ENCODE measurements around the gene ATP5F1D. TPM values are rescaled to one million over a fixed set of nuclear protein-coding genes. Genes with fewer than 3 reads are reported as not detected.
A peak's percentile ranks its signal among the peaks of the same experiment; 100 is the strongest.

The ATP5F1D gene
- total and polyA plus RNA-seq, 2 donors (not counting 1 experiment from before 2014, with no cell fraction given) = 150 to 166 TPM

- H3K4me3 Mint-ChIP-seq = peak overlapping the region; percentile 61
- H3K9ac ChIP-seq (ENCODE audit: low read length) = peak overlapping the region; percentile 89
- peaks cover 76% of the 10 kb centered on the region for H3K79me2 ChIP-seq (ENCODE audit: control insufficient read depth, insufficient read depth, low read length)
- ChIA-PET CTCF (interaction anchor here (0.8 to 6.1 kb wide), 4 partner anchors 21 to 33 kb away, joined by 3 to 51 read pairs (median 3); no protein-coding TSS in a partner anchor), POLR2A (interaction anchor here (0.6 to 2.3 kb wide), 7 partner anchors 8 to 1027 kb away, joined by 3 to 14 read pairs (median 5); no protein-coding TSS in a partner anchor)
- no peaks in the 10 kb centered on the region for H3K27me3 ChIP-seq (replicated peaks in 1 of 4; ENCODE audit: control extremely low read depth in 1 of 4, control insufficient read depth in 3 of 4, insufficient read depth in 4 of 4, low read length in 3 of 4)
- H3K36me3 ChIP-seq (replicated peaks in 1 of 2; ENCODE audit: control extremely low read depth in 1 of 2, control insufficient read depth in 1 of 2, extremely low read depth in 1 of 2, insufficient read depth in 2 of 2, low read length in 1 of 2) = peaks cover 9 to 58% of the 10 kb centered on the region in 2 experiments
- peaks cover 80% of the 10 kb centered on the region for H4K20me1 ChIP-seq (ENCODE audit: control insufficient read depth, insufficient read depth, low read length, poor library complexity, severe bottlenecking)
- H3K9me3 Mint-ChIP-seq (ENCODE audit: insufficient read depth) = no peaks in the 10 kb centered on the region
- 94% methylated on average over 38 of the region's 46 CpGs for WGBS (ENCODE audit: insufficient coverage)
- no peak overlapping the region for H2AFZ ChIP-seq (ENCODE audit: insufficient read depth, low read depth, low read length, poor library complexity, severe bottlenecking)
- H3K4me3 ChIP-seq (ENCODE audit: control extremely low read depth in 1 of 5, extremely low read depth in 1 of 5, insufficient read depth in 1 of 5, low read depth in 2 of 5, low read length in 4 of 5) = peak overlapping the region in 2 of 5 experiments; percentile 40 to 70
- peaks cover 49% of the 10 kb centered on the region for H3K4me1 Mint-ChIP-seq
- H3K9me3 ChIP-seq (ENCODE audit: control extremely low read depth in 1 of 3, control insufficient read depth in 2 of 3, insufficient read depth in 1 of 3, low read length in 2 of 3) = no peaks in the 10 kb centered on the region
- ATAC-seq (ENCODE audit: low read depth) (no peak), DNase-seq (peak; percentile 50)
- no peaks in the 10 kb centered on the region for H3K27me3 Mint-ChIP-seq
- H3K4me1 ChIP-seq (ENCODE audit: control insufficient read depth in 2 of 2, insufficient read depth in 2 of 2, low read length in 2 of 2) = peaks cover 44 to 67% of the 10 kb centered on the region in 2 donors
- TF ChIP-seq EZH2 (IDR thresholded peaks at IDR 0.05; ENCODE audit: borderline replicate concordance, insufficient read depth, low read depth, low read length, poor library complexity, severe bottlenecking) = no peak
- no peak for TF ChIP-seq CTCF (IDR thresholded peaks at IDR 0.05)
- H3K4me2 ChIP-seq (replicated peaks; ENCODE audit: low read depth, low read length, poor library complexity, severe bottlenecking) = peak overlapping the region; percentile 100
- H3K27ac Mint-ChIP-seq = peak overlapping the region; percentile 63
- intact Hi-C loops (cut with micrococcal nuclease) = no loop called here
- peak overlapping the region; percentile 73 to 97 for H3K27ac ChIP-seq (ENCODE audit: low read length in 2 of 2)
Observed at GRCh38 chr19:1274081-1274851, 32.7 kb downstream of the ATP5F1D start.

GRCh38 chr19:1274852-1275259 is 33.3 kb downstream of the ATP5F1D start:
- H3K79me2 ChIP-seq (ENCODE audit: control insufficient read depth, insufficient read depth, low read length) = peaks cover 77% of the 10 kb centered on the region
- peak overlapping the region in 4 of 5 experiments; percentile 40 to 85 (median 76) for H3K4me3 ChIP-seq (ENCODE audit: control extremely low read depth in 1 of 5, extremely low read depth in 1 of 5, insufficient read depth in 1 of 5, low read depth in 2 of 5, low read length in 4 of 5)
- H3K4me1 ChIP-seq (ENCODE audit: control insufficient read depth in 2 of 2, insufficient read depth in 2 of 2, low read length in 2 of 2) = peaks cover 44 to 68% of the 10 kb centered on the region in 2 donors
- H3K27me3 ChIP-seq (replicated peaks in 1 of 4; ENCODE audit: control extremely low read depth in 1 of 4, control insufficient read depth in 3 of 4, insufficient read depth in 4 of 4, low read length in 3 of 4) = no peaks in the 10 kb centered on the region
- H3K4me3 Mint-ChIP-seq = peak overlapping the region; percentile 75
- peak overlapping the region; percentile 81 for H3K27ac Mint-ChIP-seq
- ChIA-PET CTCF (interaction anchor here (0.7 to 6.1 kb wide), 7 partner anchors 9 to 551 kb away, joined by 3 to 51 read pairs (median 3); partner anchors contain the start of gene ARHGAP45), POLR2A (interaction anchor here (0.6 to 1.8 kb wide), 7 partner anchors 8 to 216 kb away, joined by 3 to 15 read pairs (median 5); partner anchors contain the start of gene REEP6)
- no peak overlapping the region for H2AFZ ChIP-seq (ENCODE audit: insufficient read depth, low read depth, low read length, poor library complexity, severe bottlenecking)
- H3K36me3 ChIP-seq (replicated peaks in 1 of 2; ENCODE audit: control extremely low read depth in 1 of 2, control insufficient read depth in 1 of 2, extremely low read depth in 1 of 2, insufficient read depth in 2 of 2, low read length in 1 of 2) = peaks cover 9 to 60% of the 10 kb centered on the region in 2 experiments
- intact Hi-C loops (cut with micrococcal nuclease) = no loop called here
- peak overlapping the region; percentile 89 for H3K9ac ChIP-seq (ENCODE audit: low read length)
- no peak for TF ChIP-seq CTCF (IDR thresholded peaks at IDR 0.05)
- TF ChIP-seq EZH2 (IDR thresholded peaks at IDR 0.05; ENCODE audit: borderline replicate concordance, insufficient read depth, low read depth, low read length, poor library complexity, severe bottlenecking) = no peak
- H3K27ac ChIP-seq (ENCODE audit: low read length in 2 of 2) = peak overlapping the region; percentile 73 to 97
- no peaks in the 10 kb centered on the region for H3K9me3 ChIP-seq (ENCODE audit: control extremely low read depth in 1 of 3, control insufficient read depth in 2 of 3, insufficient read depth in 1 of 3, low read length in 2 of 3)
- 63% methylated on average over 44 of the region's 44 CpGs for WGBS (ENCODE audit: insufficient coverage)
- ATAC-seq (ENCODE audit: low read depth) (no peak), DNase-seq (no peak)
- no peaks in the 10 kb centered on the region for H3K9me3 Mint-ChIP-seq (ENCODE audit: insufficient read depth)
- peak overlapping the region; percentile 100 for H3K4me2 ChIP-seq (replicated peaks; ENCODE audit: low read depth, low read length, poor library complexity, severe bottlenecking)
- no peaks in the 10 kb centered on the region for H3K27me3 Mint-ChIP-seq
- H3K4me1 Mint-ChIP-seq = peaks cover 50% of the 10 kb centered on the region
- H4K20me1 ChIP-seq (ENCODE audit: control insufficient read depth, insufficient read depth, low read length, poor library complexity, severe bottlenecking) = peaks cover 81% of the 10 kb centered on the region
